Measurements from ENCODE around the gene FHAD1. TPM values are rescaled to one million over a fixed set of nuclear protein-coding genes. Genes with fewer than 3 reads are reported as not detected.
A peak's percentile ranks its signal among the peaks of the same experiment; 100 is the strongest.

The FHAD1 gene
- total and polyA plus RNA-seq, 8 donors, result 0.75 to 5.5 (median 2.1) TPM

- no peak for TF ChIP-seq CTCF (IDR thresholded peaks at IDR 0.05)
- FAIRE-seq (no peak), ATAC-seq (no peak), DNase-seq (no peak)
- Histone ChIP-seq H3K36me3 (no peaks in the 10 kb centered on the region), H3K4me3 (no peak overlapping the region), H3K27ac (peak overlapping the region in 1 of 4 donors; percentile 46), H3K27me3 (no peaks in the 10 kb centered on the region), H3K9me3 (no peaks in the 10 kb centered on the region), H3K4me1 (peaks cover 8 to 15% (median 11%) of the 10 kb centered on the region in 3 donors)
- intact Hi-C loops (cut with DNase I), result no loop called here
- whole genome bisulfite sequencing, 2 donors, result 73 to 76% methylated on average over 24 of the region's 24 CpGs
Observed at GRCh38 chr1:15323989-15324868, 77.2 kb downstream of the FHAD1 start.

- H3K36me3 ChIP-seq, result no peaks in the 10 kb centered on the region
- no peak for FAIRE-seq
- intact Hi-C loops (cut with DNase I), result loop anchor here in 2 of 3 donors (5.0 kb wide), 3 partner anchors 87 to 107 kb away; no protein-coding TSS in a partner anchor
- H3K4me1 ChIP-seq, result peaks cover 10 to 20% (median 15%) of the 10 kb centered on the region in 3 donors
- TF ChIP-seq CTCF (IDR thresholded peaks at IDR 0.05), result no peak
- H3K27ac ChIP-seq, result no peak overlapping the region
- no peaks in the 10 kb centered on the region for H3K9me3 ChIP-seq
- H3K27me3 ChIP-seq, result no peaks in the 10 kb centered on the region
- no peak for ATAC-seq
- WGBS, 2 donors, result 91 to 92% methylated on average over 9 of the region's 9 CpGs
- no peak overlapping the region for H3K4me3 ChIP-seq
- no peak for DNase-seq
Observed at GRCh38 chr1:15324869-15325335, 77.9 kb downstream of the FHAD1 start.

- intact Hi-C loops (cut with DNase I), result loop anchor here in 2 of 3 donors (5.0 kb wide), 3 partner anchors 87 to 107 kb away; no protein-coding TSS in a partner anchor
- FAIRE-seq (no peak), ATAC-seq (no peak)
Observed at GRCh38 chr1:15325375-15326085, 78.5 kb downstream of the FHAD1 start.

More at GRCh38 chr1:15325375-15326085, 78.5 kb downstream of the FHAD1 start:
- H3K4me1 ChIP-seq, result peaks cover 10 to 20% (median 15%) of the 10 kb centered on the region in 3 donors
- DNase-seq, result no peak
- H3K4me3 ChIP-seq, result no peak overlapping the region
- no peaks in the 10 kb centered on the region for H3K9me3 ChIP-seq
- no peaks in the 10 kb centered on the region for H3K27me3 ChIP-seq
- H3K27ac ChIP-seq, result no peak overlapping the region
- no peaks in the 10 kb centered on the region for H3K36me3 ChIP-seq
- TF ChIP-seq CTCF (IDR thresholded peaks at IDR 0.05), result no peak
- 93 to 98% methylated on average over 4 of the region's 4 CpGs for WGBS, 2 donors

Data from pancreas (tissue), 10 donors.